CD4-positive, alpha-beta T cell treated with Interleukin-4 for 4 hours (primary cell): Measurements from ENCODE around the gene MBNL1.
"Not testable (repeated sequence)": the region's sequence is repeated elsewhere in the genome, so short reads cannot be mapped to it uniquely, and the experiment has no call there.

Source experiments
- DNase-seq: peaks from one replicate; pipeline ENCODE4 v3.0.0-alpha.2; 2020

The MBNL1 gene

GRCh38 chr3:152382312-152383135 lies 113.8 kb downstream of the MBNL1 start:
- peak; percentile 22 for DNase-seq

- no peak for DNase-seq
Observed at GRCh38 chr3:152383136-152383606, 114.4 kb downstream of the MBNL1 start.

- peak; percentile 31 for DNase-seq
Observed at GRCh38 chr3:152384412-152384811, 115.7 kb downstream of the MBNL1 start.

- DNase-seq: no peak
Observed at GRCh38 chr3:152385761-152386160, 117.0 kb downstream of the MBNL1 start.

- peak; percentile 10 for DNase-seq
Observed at GRCh38 chr3:152386208-152386607, 117.5 kb downstream of the MBNL1 start.

- no peak for DNase-seq
Observed at GRCh38 chr3:152388631-152389030, 119.9 kb downstream of the MBNL1 start.

GRCh38 chr3:152389316-152389934 lies 120.7 kb downstream of the MBNL1 start:
- no peak for DNase-seq

GRCh38 chr3:152390647-152391046 lies 121.9 kb downstream of the MBNL1 start:
- DNase-seq: no peak

- DNase-seq: no peak
Observed at GRCh38 chr3:152391671-152392070, 122.9 kb downstream of the MBNL1 start.

GRCh38 chr3:152392272-152392880 lies 123.6 kb downstream of the MBNL1 start:
- DNase-seq: no peak

GRCh38 chr3:152394246-152394645 lies 125.5 kb downstream of the MBNL1 start:
- DNase-seq: no peak

- DNase-seq: no peak
Observed at GRCh38 chr3:152395764-152396163, 127.0 kb downstream of the MBNL1 start.

GRCh38 chr3:152396867-152397266 lies 128.1 kb downstream of the MBNL1 start:
- no peak for DNase-seq

GRCh38 chr3:152397348-152397747 lies 128.6 kb downstream of the MBNL1 start:
- not testable (repeated sequence) for DNase-seq

- DNase-seq: no peak
Observed at GRCh38 chr3:152398495-152398894, 129.8 kb downstream of the MBNL1 start.

- DNase-seq: peak; percentile 43
Observed at GRCh38 chr3:152399374-152399773, 130.6 kb downstream of the MBNL1 start.

- no peak for DNase-seq
Observed at GRCh38 chr3:152400887-152401286, 132.2 kb downstream of the MBNL1 start.

- DNase-seq: peak; percentile 66
Observed at GRCh38 chr3:152402695-152403451, 134.1 kb downstream of the MBNL1 start.

GRCh38 chr3:152403632-152404066 lies 134.9 kb downstream of the MBNL1 start:
- no peak for DNase-seq

- DNase-seq: no peak
Observed at GRCh38 chr3:152404976-152405375, 136.2 kb downstream of the MBNL1 start.

GRCh38 chr3:152405915-152406802 lies 137.4 kb downstream of the MBNL1 start:
- DNase-seq: no peak

- DNase-seq: no peak
Observed at GRCh38 chr3:152413240-152413639, 144.5 kb downstream of the MBNL1 start.
